CD4-positive, alpha-beta T cell treated with Interleukin-10 for 1 hour (primary cell): ENCODE results near the gene MSANTD1.
A peak's percentile ranks its signal among the peaks of the same experiment; 100 is the strongest.
"Not testable (repeated sequence)": the region's sequence is repeated elsewhere in the genome, so short reads cannot be mapped to it uniquely, and the experiment has no call there.

ENCODE experiments used
- DNase-seq: peaks from one replicate; pipeline ENCODE4 v3.0.0-alpha.2; 2020

Gene MSANTD1

DNA sequence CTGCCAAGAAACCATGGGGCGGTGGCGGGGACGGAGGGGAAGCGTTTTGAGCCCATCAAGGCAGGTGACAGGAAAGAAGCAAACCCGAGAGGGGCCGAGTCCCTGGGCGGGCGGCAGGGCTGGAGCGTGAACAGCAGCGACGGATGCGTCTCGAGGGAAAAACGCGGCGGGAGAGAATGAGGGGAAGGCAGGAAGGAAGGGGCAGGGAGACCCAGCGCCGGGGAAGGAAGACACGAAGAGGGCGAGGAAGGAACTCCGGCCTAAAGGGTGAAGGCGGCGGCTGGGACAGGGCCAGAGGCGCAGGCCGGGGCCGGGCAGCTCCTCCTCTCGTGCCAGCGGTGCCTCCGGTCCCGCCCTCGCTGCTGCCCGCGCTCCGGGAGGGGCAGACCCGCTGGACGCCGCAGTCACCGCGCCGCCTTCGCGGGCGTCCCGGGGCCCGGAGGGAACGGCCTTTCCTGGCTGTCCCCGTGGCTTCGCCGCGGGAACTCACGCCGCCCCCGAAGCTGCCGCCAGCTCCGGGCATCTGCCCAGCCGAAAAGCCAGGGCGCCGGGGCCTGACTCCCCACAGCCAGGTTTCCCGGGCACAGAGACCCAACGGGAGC is 43.1 kb downstream of the MSANTD1 start:
- DNase-seq: peak; percentile 21

DNA sequence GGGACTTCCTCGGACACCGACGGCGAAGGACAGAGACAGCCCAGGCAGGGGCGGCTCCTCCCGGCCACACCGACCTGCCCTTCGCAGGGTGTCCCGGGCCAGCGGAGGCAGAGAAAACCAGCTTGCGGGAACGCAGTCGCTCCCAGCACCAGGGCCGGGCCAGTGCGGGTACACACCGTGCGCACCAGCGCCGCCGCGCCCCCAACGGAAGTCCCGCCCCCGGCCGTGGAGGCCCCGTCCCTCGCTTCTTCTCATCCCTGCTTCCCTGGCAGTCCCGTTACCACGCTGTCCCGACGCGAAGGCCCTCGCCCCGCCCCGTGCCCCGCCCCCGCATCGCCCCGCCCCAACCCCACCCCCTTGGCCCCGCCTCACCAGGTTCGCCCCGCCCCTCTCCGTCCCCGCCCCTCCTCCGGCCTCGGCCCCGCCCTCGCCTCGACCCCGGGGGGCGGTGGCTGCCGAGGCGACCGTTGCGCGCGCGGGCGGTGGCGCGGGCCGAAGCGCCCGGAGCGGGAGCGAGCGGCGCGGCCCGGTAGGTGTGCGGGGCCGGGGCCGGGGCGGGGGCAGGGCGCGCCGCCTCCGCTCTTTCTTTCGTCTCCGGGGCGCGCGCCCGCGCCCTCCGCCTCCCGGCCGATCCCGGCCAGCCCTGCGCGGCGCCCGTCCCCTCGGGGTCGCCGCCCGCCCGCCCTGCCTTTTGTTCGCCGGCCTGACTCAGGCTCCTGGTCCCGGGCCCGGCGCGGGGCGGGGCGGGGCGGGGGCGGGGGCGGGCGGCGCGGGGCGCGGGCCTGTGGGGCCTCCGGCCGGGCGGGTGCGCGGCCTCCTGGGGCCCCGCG is 43.8 kb downstream of the MSANTD1 start, which contains the start of gene RGS12:
Gene RGS12 (plus strand): TSS at position 451 of the 830 bp plus-strand sequence. CDS start 23,150 bp downstream, outside the sequence.
- peak; percentile 90 for DNase-seq

DNA sequence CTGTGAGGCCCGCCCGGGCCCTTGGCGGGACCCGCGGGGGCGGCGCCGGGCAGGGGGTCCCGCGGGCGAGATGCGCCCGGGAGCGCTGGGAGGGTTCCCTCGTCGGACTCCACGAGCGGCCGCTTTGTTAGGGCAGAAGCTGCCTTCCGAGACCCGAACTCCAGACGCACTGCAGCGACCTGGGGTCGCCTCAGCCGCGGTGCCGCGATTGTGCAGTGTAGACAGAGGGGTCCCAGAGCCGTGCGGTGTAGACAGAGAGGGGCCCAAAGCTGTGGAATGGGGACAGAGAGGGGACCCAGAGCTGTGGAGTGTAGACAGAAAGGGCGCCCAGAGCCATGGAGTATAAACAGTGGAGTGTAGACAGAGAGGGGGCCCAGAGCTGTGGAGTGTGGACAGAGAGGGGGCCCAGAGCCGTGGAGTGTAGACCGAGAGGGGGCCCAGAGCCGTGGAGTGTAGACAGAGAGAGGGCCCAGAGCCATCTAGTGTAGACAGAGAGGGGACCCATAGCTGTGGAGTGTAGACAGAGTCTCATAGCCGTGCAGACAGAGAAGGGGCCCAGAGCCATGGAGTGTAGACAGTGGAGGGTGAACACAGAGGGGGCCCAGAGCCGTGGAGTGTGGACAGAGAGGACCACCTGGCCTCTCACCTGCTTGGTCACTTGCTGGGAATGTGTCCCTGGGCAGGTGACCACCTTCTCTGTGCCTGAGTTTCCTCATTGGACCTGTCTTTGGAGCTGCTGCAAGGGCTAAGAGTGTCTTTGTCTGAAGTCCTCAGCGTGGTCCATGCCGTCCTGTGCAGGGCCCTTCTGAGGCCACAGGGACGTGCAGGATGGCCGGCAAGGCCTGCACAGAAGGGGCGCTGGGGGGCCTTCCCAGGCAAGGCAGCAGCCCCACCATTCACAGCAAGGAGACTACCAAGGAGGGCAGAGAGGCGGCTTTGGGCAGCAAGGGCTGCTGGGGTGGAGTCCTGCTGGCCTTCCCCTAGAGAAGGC is 44.7 kb downstream of the MSANTD1 start:
- DNase-seq: no peak

DNA sequence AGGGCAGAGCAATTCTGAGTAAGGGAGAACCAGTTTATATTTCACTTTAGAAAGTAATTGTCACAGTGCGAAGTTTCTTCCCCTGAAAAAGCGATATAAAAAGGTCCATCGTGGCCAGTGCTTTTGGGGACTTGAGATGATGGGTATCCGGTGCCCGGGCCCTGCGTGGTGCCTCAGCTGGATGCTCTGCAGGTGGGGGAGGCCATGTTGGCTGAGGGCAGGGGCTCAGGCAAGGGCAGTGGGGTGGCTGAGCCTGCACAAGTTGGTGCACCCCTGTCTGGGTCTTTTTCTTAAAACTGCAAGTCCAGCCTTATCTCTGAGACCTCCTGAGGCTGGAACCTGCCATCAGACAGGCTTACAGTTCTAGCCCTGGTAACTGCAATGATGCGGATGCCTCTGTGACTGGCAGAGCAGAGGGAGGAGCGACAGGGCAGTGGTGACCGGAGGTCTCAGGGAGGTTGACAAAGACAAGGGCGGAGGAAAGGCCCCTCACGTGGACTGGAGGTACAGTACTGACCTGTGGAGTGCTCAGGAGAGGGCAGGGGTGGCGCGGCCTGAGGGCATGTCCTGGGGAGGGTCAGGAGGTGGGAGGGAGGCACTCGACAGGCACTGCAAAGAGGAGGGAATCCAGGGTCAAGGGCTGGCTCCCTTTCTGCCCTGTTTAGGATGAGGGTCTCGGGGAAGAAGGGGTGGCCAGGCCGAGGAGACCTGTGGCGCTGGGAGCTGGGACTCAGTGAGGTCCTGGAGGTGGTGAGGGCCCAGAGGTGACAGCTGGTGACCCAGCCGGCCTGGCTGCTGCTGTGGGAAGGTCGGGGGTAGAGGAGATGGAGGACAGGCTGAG is 45.7 kb downstream of the MSANTD1 start:
- DNase-seq: no peak

DNA sequence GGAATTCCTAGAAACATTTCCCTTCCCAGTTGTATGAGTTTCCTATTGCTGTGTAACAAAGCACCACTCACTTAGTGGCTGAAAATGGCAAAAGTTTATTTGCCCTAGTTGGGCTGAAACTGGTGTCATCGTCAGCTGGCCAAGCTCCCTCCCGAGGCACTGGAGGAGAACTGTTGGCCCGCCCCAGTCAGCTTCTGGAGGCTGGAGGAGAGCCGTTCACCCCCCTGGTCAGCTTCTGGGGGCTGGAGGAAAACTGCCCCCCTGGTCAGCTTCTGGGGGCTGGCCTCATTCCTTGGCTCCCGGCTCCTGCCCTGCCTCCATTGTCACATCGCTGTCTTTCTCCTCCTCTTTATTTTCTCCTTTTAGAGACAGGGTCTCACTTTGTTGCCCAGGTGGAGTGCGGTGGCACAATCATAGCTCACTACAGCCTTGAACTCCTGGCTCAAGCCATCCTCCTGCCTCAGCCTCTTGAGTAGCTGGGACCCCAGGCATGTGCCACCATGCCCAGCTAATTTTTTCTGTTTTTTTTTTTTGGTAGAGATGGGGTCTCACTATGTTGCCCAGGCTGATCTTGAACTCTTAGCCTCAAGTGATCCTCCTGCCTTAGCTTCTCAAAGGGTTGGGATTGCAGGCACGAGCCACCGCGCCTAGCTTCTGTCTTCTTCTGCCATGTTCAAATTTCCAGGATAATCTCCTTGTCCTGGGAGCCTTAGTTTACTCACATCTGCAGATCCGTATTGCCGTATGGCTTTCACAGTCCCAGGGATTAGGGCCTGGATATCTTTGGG is 47.1 kb downstream of the MSANTD1 start:
- DNase-seq: no peak

- DNase-seq: no peak
Measured at GRCh38 chr4:3296651-3297050, 47.7 kb downstream of the MSANTD1 start.

DNA sequence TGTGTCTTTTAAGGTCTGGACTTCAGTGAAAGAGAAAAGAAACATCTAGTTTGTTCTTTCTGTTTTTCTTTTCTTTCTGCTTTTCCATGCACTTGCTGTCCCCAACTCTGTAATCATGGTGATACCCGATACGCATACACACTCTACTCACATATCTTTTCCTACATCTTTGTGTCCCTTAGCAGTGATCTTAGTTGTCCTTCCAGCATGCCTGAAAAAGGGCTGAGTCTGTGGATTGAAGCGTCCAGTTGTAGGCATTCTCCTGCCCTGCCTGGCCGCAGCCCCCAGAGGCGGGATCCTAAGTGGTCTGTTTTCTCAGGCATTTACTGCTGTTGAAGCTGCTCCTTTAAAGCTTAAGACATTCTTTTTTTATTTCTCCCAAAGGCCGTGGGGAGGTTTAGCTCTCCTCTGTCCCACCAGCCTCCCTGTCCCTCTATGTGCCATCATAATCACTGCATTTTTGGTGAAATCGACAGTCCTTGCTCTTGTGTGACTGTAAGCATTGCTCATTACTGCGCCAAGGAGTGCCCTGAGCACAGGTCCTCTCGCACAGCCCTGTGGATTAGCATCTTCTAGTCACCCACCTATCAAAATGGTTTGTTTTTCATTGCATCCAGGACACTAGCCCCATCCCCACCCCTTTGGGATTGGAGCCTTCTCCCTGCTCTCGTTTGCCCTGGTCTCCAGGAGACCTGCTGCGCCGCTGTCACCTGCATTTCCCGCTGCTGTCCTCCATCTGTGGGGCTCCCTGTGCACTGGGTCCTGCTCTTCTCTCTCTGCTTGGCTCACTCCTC is 48.3 kb downstream of the MSANTD1 start:
- DNase-seq: no peak

- no peak for DNase-seq
Measured at GRCh38 chr4:3299122-3299975, 50.4 kb downstream of the MSANTD1 start.

DNA sequence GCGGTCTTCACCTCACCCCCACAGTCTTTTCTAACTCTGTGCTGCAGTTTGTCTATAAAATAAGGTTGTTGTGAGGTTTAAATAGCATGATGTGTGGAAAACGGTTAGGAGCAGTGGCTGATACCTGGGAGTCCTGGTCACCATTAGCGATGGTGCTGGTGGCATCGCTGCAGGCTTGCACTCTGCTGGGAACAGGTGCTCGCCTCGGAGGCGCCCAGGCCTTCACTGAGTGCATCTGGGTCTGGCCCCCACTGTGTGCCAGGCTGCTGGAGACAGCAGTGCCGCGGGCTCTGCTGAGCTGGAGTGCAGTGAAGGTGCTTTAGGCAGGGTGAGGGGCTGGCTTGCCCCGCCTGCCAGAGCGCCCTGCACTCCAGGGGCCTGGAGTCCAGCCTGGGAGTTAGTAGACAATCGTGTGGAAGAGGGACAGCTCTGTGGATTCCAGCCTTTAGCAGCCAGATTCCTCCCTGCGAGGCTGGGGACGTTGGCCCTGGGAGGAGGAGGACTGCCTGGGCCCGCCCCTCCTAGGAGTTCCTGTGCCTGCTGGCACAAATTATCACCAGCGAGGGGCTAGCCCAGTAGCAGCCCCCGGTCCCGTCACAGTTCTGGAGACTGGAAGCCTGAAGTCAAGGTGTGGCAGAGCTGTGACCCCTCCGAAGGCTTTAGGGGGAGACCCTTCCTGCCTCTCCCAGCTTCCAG is 51.2 kb downstream of the MSANTD1 start:
- no peak for DNase-seq

GRCh38 chr4:3300882-3301281 is 51.9 kb downstream of the MSANTD1 start:
- DNase-seq: not testable (repeated sequence)

- peak; percentile 17 for DNase-seq
Measured at GRCh38 chr4:3301450-3302172, 52.7 kb downstream of the MSANTD1 start.

- peak; percentile 86 for DNase-seq
Measured at GRCh38 chr4:3302173-3302785, 53.3 kb downstream of the MSANTD1 start.

GRCh38 chr4:3302786-3303564 is 54.0 kb downstream of the MSANTD1 start:
- peak; percentile 34 for DNase-seq

DNA sequence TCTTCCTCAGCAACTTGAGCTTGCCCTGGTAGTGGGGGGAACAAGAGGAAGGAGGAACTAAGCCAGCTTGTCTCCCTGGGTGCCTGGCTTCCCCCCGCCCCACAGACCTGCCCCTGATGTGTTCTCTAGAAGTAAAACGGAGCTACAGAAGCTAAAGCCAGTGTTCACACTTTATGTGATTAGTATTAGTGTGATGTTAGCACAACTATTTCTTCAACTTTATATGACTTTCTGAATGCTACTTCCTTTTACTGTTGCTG is 54.5 kb downstream of the MSANTD1 start:
- no peak for DNase-seq

- DNase-seq: no peak
Measured at GRCh38 chr4:3303923-3304710, 55.2 kb downstream of the MSANTD1 start.
